ENCODE measurements around the gene F2RL3. TPM values are rescaled to one million over a fixed set of nuclear protein-coding genes. Genes with fewer than 3 reads are reported as not detected.

The F2RL3 gene
- total and polyA plus RNA-seq, 2 donors: 0.19 to 1.9 TPM

GRCh38 chr19:16880884-16881554 lies 7.8 kb upstream of the F2RL3 start:
- 96% methylated on average over 8 of the region's 8 CpGs for WGBS
- Histone ChIP-seq H3K27ac (ENCODE audit: low read depth in 1 of 2, low read length in 1 of 2) (no peak overlapping the region), H3K4me3 (ENCODE audit: low read length in 2 of 2) (no peak overlapping the region), H3K4me1 (ENCODE audit: control insufficient read depth in 2 of 2, insufficient read depth in 2 of 2, low read length in 2 of 2) (peaks cover 0 to 3% of the 10 kb centered on the region in 2 donors), H3K36me3 (ENCODE audit: control insufficient read depth in 2 of 2, insufficient read depth in 2 of 2, low read length in 1 of 2) (peaks cover 24 to 40% of the 10 kb centered on the region in 2 donors), H3K27me3 (ENCODE audit: control insufficient read depth in 2 of 2, insufficient read depth in 1 of 2, low read length in 1 of 2) (no peaks in the 10 kb centered on the region), H3K9me3 (ENCODE audit: control insufficient read depth in 2 of 2, insufficient read depth in 1 of 2, low read length in 1 of 2) (peaks cover 3 to 36% of the 10 kb centered on the region in 2 donors)
- DNase-seq (ENCODE audit: low read depth in 6 of 9, low spot score in 9 of 9): no peak

- peaks cover 0 to 3% of the 10 kb centered on the region in 2 donors for H3K4me1 ChIP-seq (ENCODE audit: control insufficient read depth in 2 of 2, insufficient read depth in 2 of 2, low read length in 2 of 2)
- H3K4me3 ChIP-seq (ENCODE audit: low read length in 2 of 2): no peak overlapping the region
- WGBS: 98% methylated on average over 3 of the region's 3 CpGs
- H3K27me3 ChIP-seq (ENCODE audit: control insufficient read depth in 2 of 2, insufficient read depth in 1 of 2, low read length in 1 of 2): no peaks in the 10 kb centered on the region
- no peak for DNase-seq (ENCODE audit: low read depth in 6 of 9, low spot score in 9 of 9)
- H3K9me3 ChIP-seq (ENCODE audit: control insufficient read depth in 2 of 2, insufficient read depth in 1 of 2, low read length in 1 of 2): peaks cover 3 to 36% of the 10 kb centered on the region in 2 donors
- no peak overlapping the region for H3K27ac ChIP-seq (ENCODE audit: low read depth in 1 of 2, low read length in 1 of 2)
- H3K36me3 ChIP-seq (ENCODE audit: control insufficient read depth in 2 of 2, insufficient read depth in 2 of 2, low read length in 1 of 2): peaks cover 18 to 30% of the 10 kb centered on the region in 2 donors
These were observed 6.7 kb upstream of the F2RL3 start for GRCh38 chr19:16882146-16882545.

- Histone ChIP-seq H3K27me3 (ENCODE audit: control insufficient read depth in 2 of 2, insufficient read depth in 1 of 2, low read length in 1 of 2) (peaks cover 0 to 2% of the 10 kb centered on the region in 2 donors), H3K4me1 (ENCODE audit: control insufficient read depth in 2 of 2, insufficient read depth in 2 of 2, low read length in 2 of 2) (peaks cover 0 to 4% of the 10 kb centered on the region in 2 donors), H3K4me3 (ENCODE audit: low read length in 2 of 2) (no peak overlapping the region), H3K36me3 (ENCODE audit: control insufficient read depth in 2 of 2, insufficient read depth in 2 of 2, low read length in 1 of 2) (peaks cover 12 to 16% of the 10 kb centered on the region in 2 donors), H3K27ac (ENCODE audit: low read depth in 1 of 2, low read length in 1 of 2) (peak overlapping the region in 1 of 2 donors; percentile 1), H3K9me3 (ENCODE audit: control insufficient read depth in 2 of 2, insufficient read depth in 1 of 2, low read length in 1 of 2) (peaks cover 3 to 36% of the 10 kb centered on the region in 2 donors)
- no peak for DNase-seq (ENCODE audit: low read depth in 6 of 9, low spot score in 9 of 9)
- WGBS: 46% methylated on average over 3 of the region's 3 CpGs
These were observed 5.3 kb upstream of the F2RL3 start for GRCh38 chr19:16883522-16883921.

- no peak overlapping the region for H3K4me3 ChIP-seq (ENCODE audit: low read length in 2 of 2)
- peaks cover 2 to 13% of the 10 kb centered on the region in 2 donors for H3K4me1 ChIP-seq (ENCODE audit: control insufficient read depth in 2 of 2, insufficient read depth in 2 of 2, low read length in 2 of 2)
- H3K36me3 ChIP-seq (ENCODE audit: control insufficient read depth in 2 of 2, insufficient read depth in 2 of 2, low read length in 1 of 2): no peaks in the 10 kb centered on the region
- WGBS: 88% methylated on average over 5 of the region's 5 CpGs
- peaks cover 0 to 11% of the 10 kb centered on the region in 2 donors for H3K27me3 ChIP-seq (ENCODE audit: control insufficient read depth in 2 of 2, insufficient read depth in 1 of 2, low read length in 1 of 2)
- peaks cover 3 to 36% of the 10 kb centered on the region in 2 donors for H3K9me3 ChIP-seq (ENCODE audit: control insufficient read depth in 2 of 2, insufficient read depth in 1 of 2, low read length in 1 of 2)
- DNase-seq (ENCODE audit: low read depth in 6 of 9, low spot score in 9 of 9): no peak
- no peak overlapping the region for H3K27ac ChIP-seq (ENCODE audit: low read depth in 1 of 2, low read length in 1 of 2)
These were observed 3.6 kb upstream of the F2RL3 start for GRCh38 chr19:16885166-16885565.

- Histone ChIP-seq H3K27me3 (ENCODE audit: control insufficient read depth in 2 of 2, insufficient read depth in 1 of 2, low read length in 1 of 2) (peaks cover 0 to 11% of the 10 kb centered on the region in 2 donors), H3K27ac (ENCODE audit: low read depth in 1 of 2, low read length in 1 of 2) (no peak overlapping the region), H3K4me1 (ENCODE audit: control insufficient read depth in 2 of 2, insufficient read depth in 2 of 2, low read length in 2 of 2) (peaks cover 2 to 13% of the 10 kb centered on the region in 2 donors), H3K4me3 (ENCODE audit: low read length in 2 of 2) (no peak overlapping the region), H3K9me3 (ENCODE audit: control insufficient read depth in 2 of 2, insufficient read depth in 1 of 2, low read length in 1 of 2) (peaks cover 2 to 25% of the 10 kb centered on the region in 2 donors), H3K36me3 (ENCODE audit: control insufficient read depth in 2 of 2, insufficient read depth in 2 of 2, low read length in 1 of 2) (no peaks in the 10 kb centered on the region)
- no peak for DNase-seq (ENCODE audit: low read depth in 6 of 9, low spot score in 9 of 9)
- 90% methylated on average over 20 of the region's 20 CpGs for WGBS
These were observed 2.4 kb upstream of the F2RL3 start for GRCh38 chr19:16886305-16886880.

- Histone ChIP-seq H3K4me3 (ENCODE audit: low read length in 2 of 2) (no peak overlapping the region), H3K27ac (ENCODE audit: low read depth in 1 of 2, low read length in 1 of 2) (no peak overlapping the region), H3K36me3 (ENCODE audit: control insufficient read depth in 2 of 2, insufficient read depth in 2 of 2, low read length in 1 of 2) (no peaks in the 10 kb centered on the region), H3K4me1 (ENCODE audit: control insufficient read depth in 2 of 2, insufficient read depth in 2 of 2, low read length in 2 of 2) (peaks cover 5 to 17% of the 10 kb centered on the region in 2 donors), H3K27me3 (ENCODE audit: control insufficient read depth in 2 of 2, insufficient read depth in 1 of 2, low read length in 1 of 2) (peaks cover 0 to 11% of the 10 kb centered on the region in 2 donors), H3K9me3 (ENCODE audit: control insufficient read depth in 2 of 2, insufficient read depth in 1 of 2, low read length in 1 of 2) (peaks cover 0 to 13% of the 10 kb centered on the region in 2 donors)
- 69% methylated on average over 17 of the region's 17 CpGs for whole genome bisulfite sequencing
- DNase-seq (ENCODE audit: low read depth in 6 of 9, low spot score in 9 of 9): no peak
These were observed 1.2 kb upstream of the F2RL3 start for GRCh38 chr19:16887353-16888265.

- Histone ChIP-seq H3K27ac (ENCODE audit: low read depth in 1 of 2, low read length in 1 of 2) (no peak overlapping the region), H3K9me3 (ENCODE audit: control insufficient read depth in 2 of 2, insufficient read depth in 1 of 2, low read length in 1 of 2) (no peaks in the 10 kb centered on the region), H3K27me3 (ENCODE audit: control insufficient read depth in 2 of 2, insufficient read depth in 1 of 2, low read length in 1 of 2) (peaks cover 0 to 24% of the 10 kb centered on the region in 2 donors), H3K36me3 (ENCODE audit: control insufficient read depth in 2 of 2, insufficient read depth in 2 of 2, low read length in 1 of 2) (no peaks in the 10 kb centered on the region), H3K4me1 (ENCODE audit: control insufficient read depth in 2 of 2, insufficient read depth in 2 of 2, low read length in 2 of 2) (peaks cover 12 to 32% of the 10 kb centered on the region in 2 donors), H3K4me3 (ENCODE audit: low read length in 2 of 2) (no peak overlapping the region)
- DNase-seq (ENCODE audit: low read depth in 6 of 9, low spot score in 9 of 9): no peak
- WGBS: 77% methylated on average over 22 of the region's 22 CpGs
These were observed 625 bp downstream of the F2RL3 start for GRCh38 chr19:16889366-16889882.

GRCh38 chr19:16889883-16890460 lies 1.2 kb downstream of the F2RL3 start:
- Histone ChIP-seq H3K4me1 (ENCODE audit: control insufficient read depth in 2 of 2, insufficient read depth in 2 of 2, low read length in 2 of 2) (peaks cover 12 to 32% of the 10 kb centered on the region in 2 donors), H3K27me3 (ENCODE audit: control insufficient read depth in 2 of 2, insufficient read depth in 1 of 2, low read length in 1 of 2) (peaks cover 0 to 30% of the 10 kb centered on the region in 2 donors), H3K9me3 (ENCODE audit: control insufficient read depth in 2 of 2, insufficient read depth in 1 of 2, low read length in 1 of 2) (no peaks in the 10 kb centered on the region), H3K4me3 (ENCODE audit: low read length in 2 of 2) (no peak overlapping the region), H3K36me3 (ENCODE audit: control insufficient read depth in 2 of 2, insufficient read depth in 2 of 2, low read length in 1 of 2) (no peaks in the 10 kb centered on the region), H3K27ac (ENCODE audit: low read depth in 1 of 2, low read length in 1 of 2) (no peak overlapping the region)
- no peak for DNase-seq (ENCODE audit: low read depth in 6 of 9, low spot score in 9 of 9)
- 98% methylated on average over 48 of the region's 48 CpGs for WGBS
